Hepatocyte (in vitro differentiated cells): ENCODE data around the gene SUPT3H. TPM values are rescaled to one million over a fixed set of nuclear protein-coding genes. Genes with fewer than 3 reads are reported as not detected.

ENCODE experiments used
- DNase-seq: peaks from one replicate; pipeline ENCODE4 v3.0.0-alpha.2; 2016; ENCODE audit warnings: low spot score
- H2AFZ ChIP-seq: fragments of 200-600 bp; sonication (generic); 2 replicates; pipeline ENCODE4 v1.6.0; 2016; ENCODE audit warnings: antibody characterized with exemption, mild to moderate bottlenecking
- H3K27ac ChIP-seq: fragments of 200-600 bp; sonication (generic); 2 replicates; pipeline ENCODE4 v1.5.1; 2016; ENCODE audit warnings: mild to moderate bottlenecking
- H3K27me3 ChIP-seq: fragments of 200-600 bp; sonication (generic); 2 replicates; pipeline ENCODE4 v1.6.1; 2016
- H3K36me3 ChIP-seq: fragments of 200-600 bp; sonication (generic); replicated peaks from 2 replicates; pipeline ENCODE4 v1.5.1; 2016; ENCODE audit warnings: low read depth; ENCODE audit not compliant: insufficient read depth
- H3K4me1 ChIP-seq: fragments of 200-600 bp; sonication (generic); 2 replicates; pipeline ENCODE4 v1.5.1; 2016; ENCODE audit warnings: mild to moderate bottlenecking, moderate library complexity; ENCODE audit not compliant: insufficient read depth
- H3K4me2 ChIP-seq: fragments of 200-600 bp; sonication (generic); 2 replicates; pipeline ENCODE4 v1.6.0; 2016
- H3K4me3 ChIP-seq: fragments of 200-600 bp; sonication (generic); 2 replicates; pipeline ENCODE4 v1.5.1; 2016; ENCODE audit warnings: mild to moderate bottlenecking
- H3K79me2 ChIP-seq: fragments of 200-600 bp; sonication (generic); 2 replicates; pipeline ENCODE4 v1.6.0; 2017; ENCODE audit warnings: mild to moderate bottlenecking
- H3K9me2 ChIP-seq: fragments of 200-600 bp; sonication (generic); replicated peaks from 2 replicates; pipeline ENCODE4 v1.6.0; 2017; ENCODE audit warnings: mild to moderate bottlenecking; ENCODE audit not compliant: insufficient read depth
- H3K9me3 ChIP-seq: fragments of 200-600 bp; sonication (generic); 2 replicates; pipeline ENCODE4 v1.5.1; 2016; ENCODE audit warnings: low read depth, mild to moderate bottlenecking
- H4K20me1 ChIP-seq: fragments of 200-600 bp; sonication (generic); 2 replicates; pipeline ENCODE4 v1.6.0; 2016; ENCODE audit warnings: mild to moderate bottlenecking; ENCODE audit not compliant: insufficient read depth, poor library complexity, severe bottlenecking
- EZH2 ChIP-seq: fragments of 200-600 bp; sonication (generic); IDR thresholded peaks from 2 replicates; pipeline ENCODE4 v1.6.1; 2016; ENCODE audit warnings: antibody characterized with exemption, mild to moderate bottlenecking, borderline replicate concordance
- EZH2phosphoT487 ChIP-seq: fragments of 200-600 bp; sonication (generic); IDR thresholded peaks from one replicate; pipeline ENCODE4 v1.6.1; 2018; ENCODE audit warnings: antibody characterized with exemption, mild to moderate bottlenecking, low read depth, moderate library complexity; ENCODE audit not compliant: unreplicated experiment, severe bottlenecking
- WGBS: methylation state at CpG from one replicate; pipeline ENCODE4 v1.1.6; 2016; ENCODE audit warnings: low lambda C conversion rate; ENCODE audit errors: missing lambda C conversion rate; 5-methylcytosine and 5-hydroxymethylcytosine counted together
- microRNA counts: library from miRNA; unstranded; fragments of <30 nt; microRNA quantifications from one replicate; lab custom pipeline; 2017
- microRNA-seq: library from miRNA; unstranded; fragments of <30 nt; microRNA quantifications from one replicate; pipeline ENCODE4, GENCODE V29; 2017
- polyA plus RNA-seq: library from polyadenylated mRNA; unstranded; fragments of >200 nt; fragmentation: Nextera tagmentation; extraction: Ambion mirVana; gene quantifications from 2 replicates; pipeline ENCODE4 v1.2.1, GENCODE V29; 2016
- small RNA-seq: library from RNA; depleted of rRNA; stranded (forward); fragments of <200 nt; gene quantifications from one replicate; pipeline ENCODE3, GENCODE V24; 2014
- total RNA-seq: library from RNA; depleted of rRNA; stranded (reverse); fragments of >200 nt; gene quantifications from 2 replicates; pipeline ENCODE4 v1.2.3, GENCODE V29; 2014
- TF ChIP-seq, protein P1 (sequence below): fragments of 200-600 bp; sonication (generic); IDR thresholded peaks from 2 replicates; pipeline ENCODE4 v1.5.1; 2016; ENCODE audit warnings: antibody characterized with exemption, mild to moderate bottlenecking; ENCODE audit not compliant: poor library complexity

The SUPT3H gene
- total and polyA plus RNA-seq, 2 experiments from 2014 or later: 6.8 to 7.7 TPM

DNA sequence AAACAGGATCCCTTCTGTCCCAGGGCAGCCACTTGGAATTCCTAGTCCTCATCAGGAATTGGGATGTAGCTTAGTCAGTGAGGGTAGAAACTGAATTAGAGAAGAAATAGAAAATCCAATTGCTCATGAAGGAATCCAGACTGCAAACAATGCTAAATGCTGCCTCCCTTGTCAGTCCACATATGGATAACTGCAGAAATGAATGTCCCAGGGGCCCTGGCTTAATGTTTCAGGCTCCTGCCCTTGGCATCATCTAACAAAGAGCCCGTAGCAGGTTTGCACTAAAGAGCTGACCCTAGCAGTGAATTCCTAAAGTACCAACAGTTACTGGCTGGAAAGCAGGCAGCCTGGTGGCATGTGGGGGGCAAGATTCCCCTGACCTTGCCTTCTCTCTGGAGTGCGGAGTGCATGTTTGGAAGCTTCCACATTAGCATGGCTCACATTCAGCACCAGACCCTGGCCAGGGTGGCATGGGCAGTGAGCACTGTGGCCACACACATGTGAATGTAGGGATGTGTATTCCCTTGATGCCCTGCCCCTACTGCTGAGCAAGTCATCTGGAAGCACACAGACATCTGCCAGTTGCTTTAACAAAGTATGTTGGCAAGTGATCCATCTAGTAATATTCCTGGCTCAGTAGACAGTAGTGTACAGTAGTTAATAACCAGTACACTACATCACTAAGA is 595.7 kb downstream of the SUPT3H start:
- H3K36me3 ChIP-seq: no peaks in the 10 kb centered on the region
- H3K27ac ChIP-seq: no peak overlapping the region
- no peak for DNase-seq
- no peaks in the 10 kb centered on the region for H3K79me2 ChIP-seq
- H2AFZ ChIP-seq: no peak overlapping the region
- H4K20me1 ChIP-seq: no peaks in the 10 kb centered on the region
- H3K9me3 ChIP-seq: no peaks in the 10 kb centered on the region
- H3K27me3 ChIP-seq: no peaks in the 10 kb centered on the region
- TF ChIP-seq EZH2phosphoT487 (no peak), EZH2 (no peak)
- TF ChIP-seq, protein P1, sequence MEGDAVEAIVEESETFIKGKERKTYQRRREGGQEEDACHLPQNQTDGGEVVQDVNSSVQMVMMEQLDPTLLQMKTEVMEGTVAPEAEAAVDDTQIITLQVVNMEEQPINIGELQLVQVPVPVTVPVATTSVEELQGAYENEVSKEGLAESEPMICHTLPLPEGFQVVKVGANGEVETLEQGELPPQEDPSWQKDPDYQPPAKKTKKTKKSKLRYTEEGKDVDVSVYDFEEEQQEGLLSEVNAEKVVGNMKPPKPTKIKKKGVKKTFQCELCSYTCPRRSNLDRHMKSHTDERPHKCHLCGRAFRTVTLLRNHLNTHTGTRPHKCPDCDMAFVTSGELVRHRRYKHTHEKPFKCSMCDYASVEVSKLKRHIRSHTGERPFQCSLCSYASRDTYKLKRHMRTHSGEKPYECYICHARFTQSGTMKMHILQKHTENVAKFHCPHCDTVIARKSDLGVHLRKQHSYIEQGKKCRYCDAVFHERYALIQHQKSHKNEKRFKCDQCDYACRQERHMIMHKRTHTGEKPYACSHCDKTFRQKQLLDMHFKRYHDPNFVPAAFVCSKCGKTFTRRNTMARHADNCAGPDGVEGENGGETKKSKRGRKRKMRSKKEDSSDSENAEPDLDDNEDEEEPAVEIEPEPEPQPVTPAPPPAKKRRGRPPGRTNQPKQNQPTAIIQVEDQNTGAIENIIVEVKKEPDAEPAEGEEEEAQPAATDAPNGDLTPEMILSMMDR: no peak
- H3K4me2 ChIP-seq: no peak overlapping the region
- H3K9me2 ChIP-seq: no peaks in the 10 kb centered on the region
- WGBS: 87% methylated on average over 2 of the region's 2 CpGs
- no peak overlapping the region for H3K4me3 ChIP-seq
- H3K4me1 ChIP-seq: no peaks in the 10 kb centered on the region

DNA sequence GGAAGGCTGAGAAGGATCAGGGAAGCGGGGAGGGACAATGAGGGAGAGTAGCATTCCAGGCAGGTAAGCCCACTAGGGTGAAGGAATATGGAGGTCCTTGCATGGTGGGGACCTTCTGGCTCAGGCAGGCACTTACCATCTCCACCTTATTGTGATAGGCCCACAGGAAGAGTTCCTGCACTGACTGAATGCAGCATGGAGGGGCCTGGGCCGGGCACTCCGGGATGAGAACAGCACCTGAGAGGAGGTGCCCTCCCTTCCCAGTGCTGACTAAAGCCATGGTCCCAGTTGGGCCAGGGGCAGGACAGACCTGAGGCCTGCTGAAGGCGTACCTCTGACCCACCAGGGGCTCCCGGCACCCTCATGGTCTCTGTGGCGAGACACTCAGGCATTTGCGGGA is 597.6 kb downstream of the SUPT3H start:
- TF ChIP-seq EZH2phosphoT487: no peak
- no peak for TF ChIP-seq EZH2
- TF ChIP-seq, protein P1: no peak
- 98% methylated on average over 7 of the region's 7 CpGs for WGBS
- Histone ChIP-seq H3K27ac (no peak overlapping the region), H4K20me1 (no peaks in the 10 kb centered on the region), H3K4me2 (no peak overlapping the region), H3K4me1 (no peaks in the 10 kb centered on the region), H3K36me3 (no peaks in the 10 kb centered on the region), H3K9me2 (no peaks in the 10 kb centered on the region), H3K79me2 (no peaks in the 10 kb centered on the region), H3K27me3 (no peaks in the 10 kb centered on the region), H3K4me3 (no peak overlapping the region), H2AFZ (no peak overlapping the region), H3K9me3 (no peaks in the 10 kb centered on the region)
- no peak for DNase-seq

DNA sequence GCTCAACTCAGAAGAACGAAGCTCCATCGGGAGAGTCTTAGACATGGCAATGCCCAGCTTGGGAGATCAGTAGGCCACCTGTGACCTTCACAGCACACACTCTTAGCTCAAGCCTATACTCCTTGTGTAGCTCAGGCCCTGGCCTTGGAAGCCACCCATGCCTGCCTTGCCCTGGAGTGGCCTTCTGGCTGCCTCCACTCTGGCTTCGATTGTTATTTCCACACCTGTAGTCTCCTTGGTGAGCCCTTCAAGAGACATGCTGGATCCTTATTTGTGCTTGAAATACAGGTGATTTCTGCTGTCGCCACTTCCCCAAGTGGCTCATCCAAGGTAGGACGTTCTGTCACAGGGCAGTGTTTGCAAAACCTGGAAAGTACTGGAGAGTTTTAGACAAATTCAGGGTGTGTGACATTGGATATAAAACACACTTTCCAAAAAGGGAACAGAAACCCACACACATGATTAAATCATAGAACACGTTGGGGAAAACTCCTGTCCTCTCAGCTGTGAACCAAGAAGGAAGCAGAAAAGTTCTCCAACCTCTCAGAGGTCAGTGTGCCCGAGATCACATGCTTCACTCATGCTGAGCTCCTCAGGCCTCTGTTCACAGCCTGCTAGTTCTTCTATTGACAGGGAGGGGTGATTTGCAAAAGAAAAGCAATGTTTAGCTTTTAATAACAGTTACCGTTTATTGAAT is 598.5 kb downstream of the SUPT3H start:
- WGBS: 88% methylated on average over 8 of the region's 8 CpGs
- DNase-seq: no peak
- no peak overlapping the region for H3K27ac ChIP-seq

More for the DNA sequence above, 598.5 kb downstream of the SUPT3H start:
- Histone ChIP-seq H3K27me3 (no peaks in the 10 kb centered on the region), H3K36me3 (no peaks in the 10 kb centered on the region), H3K4me2 (no peak overlapping the region), H2AFZ (no peak overlapping the region), H3K9me3 (no peaks in the 10 kb centered on the region), H3K79me2 (no peaks in the 10 kb centered on the region), H3K9me2 (no peaks in the 10 kb centered on the region), H3K4me1 (no peaks in the 10 kb centered on the region), H4K20me1 (no peaks in the 10 kb centered on the region), H3K4me3 (no peak overlapping the region)
- TF ChIP-seq, protein P1: no peak
- TF ChIP-seq EZH2 (no peak), EZH2phosphoT487 (no peak)

MicroRNAs encoded within 50 kb of the gene (microRNA counts, 767-probe panel; counts per million panel counts)
- microRNA hsa-miR-586 (lab: Ali Mortazavi, UCI): not detected

Small RNA genes within 50 kb of the gene (microRNA-seq; reads per million reads assigned to microRNA genes)
- not detected for gene MIR586

Small RNA genes within 50 kb of the gene (small RNA-seq; reads per million reads assigned to genes)
- not detected for gene MIR586

Other genes starting within 250 kb of the SUPT3H start
- gene RUNX2, start 49.6 kb downstream of the SUPT3H start, total RNA-seq: 1.6 and 2.1 TPM in 2 replicates
- gene RUNX2, start 49.6 kb downstream of the SUPT3H start, polyA plus RNA-seq: 1.0 and 1.9 TPM in 2 replicates